Mucosa of descending colon (tissue), 3 donors: ENCODE measurements around the gene EIF4G3. TPM values are rescaled to one million over a fixed set of nuclear protein-coding genes. Genes with fewer than 3 reads are reported as not detected.
"Not testable (repeated sequence)": the region's sequence is repeated elsewhere in the genome, so short reads cannot be mapped to it uniquely, and the experiment has no call there.

Source experiments
- ATAC-seq: fragments of 200-7000 bp; cut with Tn5 transposase; one replicate; pipeline ENCODE4 v1.9.1; 2020; ENCODE audit warnings: mild to moderate bottlenecking, moderate library complexity
- DNase-seq, 3 donors: peaks; one replicate each; pipeline ENCODE4 v3.0.0-alpha.2; 2020
- H3K36me3 ChIP-seq: fragments of 200-600 bp; one replicate; pipeline ENCODE4 v1.8.0; 2021; ENCODE audit warnings: low read depth, mild to moderate bottlenecking
- H3K4me1 ChIP-seq: fragments of 200-600 bp; one replicate; pipeline ENCODE4 v1.8.0; 2021; ENCODE audit warnings: low read depth, mild to moderate bottlenecking
- H3K4me3 ChIP-seq: fragments of 200-600 bp; one replicate; pipeline ENCODE4 v1.8.0; 2021; ENCODE audit warnings: mild to moderate bottlenecking
- H3K9me3 ChIP-seq: fragments of 200-600 bp; one replicate; pipeline ENCODE4 v1.8.0; 2021; ENCODE audit warnings: mild to moderate bottlenecking
- intact Hi-C, 2 donors: fragments of 100-400 bp; cut with DNase I in 1 of 2; cut with micrococcal nuclease in 1 of 2; formaldehyde crosslinking; loops; one replicate each; pipeline versions ENCODE4 v1.11.0 to v1.11.1; 2022; cut with DNase I, micrococcal nuclease
- total RNA-seq, 3 donors: library from RNA; stranded (reverse); fragmentation: NEBNext Ultra II Directional in 2 of 3; extraction: Animal tissue kit (Norgen Biotek cat#: 25700) in 2 of 3; gene quantifications; one replicate each; pipeline versions ENCODE4 v1.2.1 to v1.2.4, GENCODE V29; 2021 to 2023
- TF ChIP-seq, protein P1 (sequence below): fragments of 200-600 bp; IDR thresholded peaks from one replicate; pipeline ENCODE4 v1.8.0; 2022; ENCODE audit warnings: antibody characterized with exemption, mild to moderate bottlenecking
- donor health status: DM: no; HTN: no; CAD: no; lungs with moderate emphysema.
- donor health status: DM: no; HTN: no; CAD: no.
- donor health status: DM: no; HTN: yes; CAD: no.

Gene EIF4G3
- total RNA-seq, 3 donors from 2014 or later = 59.5 to 106 (median 90.8) TPM

DNA sequence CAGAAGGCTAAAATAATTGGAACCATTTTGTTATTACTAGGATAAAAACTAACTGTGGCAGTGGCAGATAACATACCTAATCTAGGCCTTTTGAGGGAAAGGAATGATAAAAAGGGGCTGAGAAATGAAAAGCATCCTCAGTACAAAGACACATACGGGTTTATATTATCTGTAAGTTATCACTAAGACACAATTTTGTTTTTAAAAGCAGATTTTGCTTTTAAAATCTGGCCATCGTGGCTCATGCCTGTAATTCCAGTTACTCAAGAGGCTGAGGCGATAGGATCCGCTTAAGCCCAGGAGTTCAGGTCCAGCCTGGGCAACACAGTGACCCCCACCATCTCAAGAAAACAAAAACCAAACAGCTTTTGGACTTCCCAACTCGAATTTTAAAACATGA lies 364.8 kb downstream of the EIF4G3 start:
- Histone ChIP-seq H3K36me3 (no peaks in the 10 kb centered on the region), H3K4me1 (no peaks in the 10 kb centered on the region), H3K4me3 (no peak overlapping the region), H3K9me3 (no peaks in the 10 kb centered on the region)
- TF ChIP-seq, protein P1, sequence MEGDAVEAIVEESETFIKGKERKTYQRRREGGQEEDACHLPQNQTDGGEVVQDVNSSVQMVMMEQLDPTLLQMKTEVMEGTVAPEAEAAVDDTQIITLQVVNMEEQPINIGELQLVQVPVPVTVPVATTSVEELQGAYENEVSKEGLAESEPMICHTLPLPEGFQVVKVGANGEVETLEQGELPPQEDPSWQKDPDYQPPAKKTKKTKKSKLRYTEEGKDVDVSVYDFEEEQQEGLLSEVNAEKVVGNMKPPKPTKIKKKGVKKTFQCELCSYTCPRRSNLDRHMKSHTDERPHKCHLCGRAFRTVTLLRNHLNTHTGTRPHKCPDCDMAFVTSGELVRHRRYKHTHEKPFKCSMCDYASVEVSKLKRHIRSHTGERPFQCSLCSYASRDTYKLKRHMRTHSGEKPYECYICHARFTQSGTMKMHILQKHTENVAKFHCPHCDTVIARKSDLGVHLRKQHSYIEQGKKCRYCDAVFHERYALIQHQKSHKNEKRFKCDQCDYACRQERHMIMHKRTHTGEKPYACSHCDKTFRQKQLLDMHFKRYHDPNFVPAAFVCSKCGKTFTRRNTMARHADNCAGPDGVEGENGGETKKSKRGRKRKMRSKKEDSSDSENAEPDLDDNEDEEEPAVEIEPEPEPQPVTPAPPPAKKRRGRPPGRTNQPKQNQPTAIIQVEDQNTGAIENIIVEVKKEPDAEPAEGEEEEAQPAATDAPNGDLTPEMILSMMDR = no peak
- DNase-seq = no peak
- intact Hi-C loops = no loop called here
- no peak for ATAC-seq

DNA sequence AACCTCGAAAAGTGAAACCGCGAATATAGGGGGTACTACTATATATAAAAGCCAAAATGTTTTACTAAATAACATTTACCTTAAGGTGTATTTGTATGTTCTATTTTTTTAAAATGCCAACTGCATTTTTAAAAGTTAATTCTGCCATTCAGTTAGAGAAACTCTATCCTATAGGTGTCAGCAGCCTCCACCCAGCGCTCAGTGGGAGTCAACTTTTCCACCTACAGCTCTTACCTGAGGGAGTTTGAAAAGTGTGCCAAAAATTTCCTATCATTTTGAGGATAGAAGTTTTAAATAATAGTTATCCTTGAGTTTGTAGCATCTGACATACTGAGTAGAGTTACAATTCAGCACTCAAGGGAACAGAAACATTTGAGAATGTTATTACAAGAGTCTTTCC lies 383.5 kb downstream of the EIF4G3 start:
- Histone ChIP-seq H3K4me3 (no peak overlapping the region), H3K9me3 (no peaks in the 10 kb centered on the region), H3K4me1 (peaks cover 2% of the 10 kb centered on the region), H3K36me3 (no peaks in the 10 kb centered on the region)
- DNase-seq = no peak
- TF ChIP-seq, protein P1 = no peak
- ATAC-seq = no peak
- intact Hi-C loops = no loop called here

DNA sequence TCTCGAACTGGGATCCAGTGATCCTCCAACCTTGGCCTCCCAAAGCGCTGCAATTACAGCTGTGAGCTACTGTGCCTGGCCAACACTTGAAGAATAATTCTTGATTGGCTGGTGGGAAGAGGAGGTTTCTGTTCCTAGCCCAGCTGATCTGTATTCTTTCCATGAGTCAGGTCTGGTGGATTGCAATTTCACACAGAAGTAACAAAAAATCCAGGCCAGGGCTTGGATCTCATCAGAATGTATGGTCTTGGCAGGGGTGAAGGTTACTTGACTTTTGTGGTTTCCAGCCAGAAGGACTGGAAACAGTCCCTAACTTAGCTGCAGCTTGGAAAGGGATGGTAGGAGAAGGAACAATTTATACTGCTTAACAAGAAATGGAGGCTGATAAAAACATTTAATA lies 384.5 kb downstream of the EIF4G3 start:
- TF ChIP-seq, protein P1 = no peak
- Histone ChIP-seq H3K4me1 (peaks cover 6% of the 10 kb centered on the region), H3K9me3 (no peaks in the 10 kb centered on the region), H3K36me3 (no peaks in the 10 kb centered on the region), H3K4me3 (no peak overlapping the region)
- intact Hi-C loops = no loop called here
- ATAC-seq = no peak
- DNase-seq = no peak

DNA sequence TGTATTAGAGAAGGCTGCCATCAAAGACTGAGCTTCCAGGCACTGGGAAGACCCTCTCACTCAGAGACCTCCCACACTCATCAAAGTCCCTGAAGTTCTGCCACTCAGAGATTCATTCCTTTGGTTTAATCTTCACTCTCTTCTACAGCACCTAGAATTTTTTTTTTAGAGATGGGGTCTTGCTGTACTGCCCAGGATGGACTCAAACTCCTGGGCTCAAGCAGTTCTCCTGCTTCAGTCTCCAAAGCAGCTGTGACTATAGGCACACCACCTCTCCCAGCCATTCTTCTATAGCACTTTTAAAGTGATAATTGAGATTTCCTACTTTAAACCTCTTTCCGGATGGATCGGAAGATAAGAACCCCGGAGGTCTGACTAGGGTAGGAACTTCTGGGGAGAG lies 385.9 kb downstream of the EIF4G3 start:
- TF ChIP-seq, protein P1 = no peak
- Histone ChIP-seq H3K36me3 (no peaks in the 10 kb centered on the region), H3K4me3 (no peak overlapping the region), H3K9me3 (no peaks in the 10 kb centered on the region), H3K4me1 (peaks cover 6% of the 10 kb centered on the region)
- intact Hi-C loops = no loop called here
- no peak for ATAC-seq
- DNase-seq = no peak

DNA sequence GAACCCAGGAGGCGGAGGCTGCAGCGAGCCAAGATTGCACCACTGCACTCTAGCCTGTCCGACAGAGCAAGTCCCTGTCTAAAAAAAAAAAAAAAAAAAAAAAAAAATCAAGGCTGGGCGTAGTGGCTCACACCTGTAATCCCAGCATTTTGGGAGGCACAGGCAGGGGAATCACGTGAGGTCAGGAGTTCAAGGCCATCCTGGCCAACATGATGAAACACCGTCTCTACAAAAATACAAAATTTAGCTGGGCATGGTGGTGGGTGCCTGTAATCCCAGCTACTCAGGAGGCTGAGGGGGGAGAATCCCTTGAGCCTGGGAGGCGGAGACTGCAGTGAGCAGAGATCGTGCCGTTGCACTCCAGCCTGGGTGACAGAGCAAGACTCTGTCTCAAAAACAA lies 387.1 kb downstream of the EIF4G3 start:
- intact Hi-C loops = not testable (repeated sequence)

DNA sequence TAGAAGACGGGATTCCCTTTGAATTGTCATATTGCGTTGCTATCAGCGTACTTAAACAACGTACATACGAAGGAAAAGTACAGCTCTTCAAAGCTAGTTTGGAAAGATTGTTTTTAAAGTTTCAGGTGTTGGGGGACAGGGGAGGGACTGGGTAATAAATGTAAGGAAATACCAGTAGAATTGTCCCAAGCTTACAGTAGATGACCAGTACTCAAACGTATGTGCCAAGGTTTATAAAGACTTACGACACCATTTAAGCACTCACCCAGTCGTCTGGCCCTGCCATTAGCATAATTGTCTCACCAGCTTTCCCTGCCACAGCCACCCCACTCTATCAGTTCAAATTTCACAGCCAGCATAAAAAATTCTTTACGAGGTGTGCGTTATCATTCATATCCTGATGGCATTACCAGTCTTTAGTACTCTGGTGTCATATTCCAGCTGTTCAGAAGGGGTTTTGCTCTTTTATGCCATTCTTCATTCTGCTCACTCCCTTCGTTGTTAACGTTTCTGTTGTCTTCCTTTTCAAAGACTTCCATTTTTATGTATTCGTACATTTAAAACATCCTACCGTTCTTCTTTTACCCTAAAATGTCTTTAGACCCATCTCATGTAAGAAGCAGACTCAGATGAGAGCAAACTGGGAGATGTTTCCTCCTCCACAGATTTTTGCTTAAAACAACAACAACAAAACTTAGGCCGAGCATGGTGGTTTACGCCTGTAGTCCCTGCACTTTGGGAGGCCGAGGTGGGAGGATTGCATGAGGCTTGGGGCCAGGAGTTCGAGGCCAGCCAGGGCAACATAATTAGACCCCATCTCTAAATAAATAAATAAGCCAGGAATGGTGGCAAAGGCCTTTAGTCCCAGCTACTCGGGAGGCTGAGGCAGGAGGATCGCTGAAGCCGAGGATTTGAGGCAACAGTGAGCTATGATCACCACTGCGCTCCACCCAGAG lies 388.6 kb downstream of the EIF4G3 start:
- peak; percentile 4 for ATAC-seq
- peak in 1 of 3 donors; percentile 23 for DNase-seq
- TF ChIP-seq, protein P1 = no peak
- H3K36me3 ChIP-seq = no peaks in the 10 kb centered on the region
- H3K4me1 ChIP-seq = peaks cover 18% of the 10 kb centered on the region
- no peaks in the 10 kb centered on the region for H3K9me3 ChIP-seq
- peak overlapping the region; percentile 70 for H3K4me3 ChIP-seq
- intact Hi-C loops = no loop called here

More for the DNA sequence above, 387.1 kb downstream of the EIF4G3 start:
- not testable (repeated sequence) for ATAC-seq, H3K4me3 ChIP-seq, DNase-seq, H3K9me3 ChIP-seq, H3K36me3 ChIP-seq
- H3K4me1 ChIP-seq = peaks cover 15% of the 10 kb centered on the region
